Neural progenitor cell (in vitro differentiated cells): Measurements from ENCODE around the gene GASK1B. TPM values are rescaled to one million over a fixed set of nuclear protein-coding genes. Genes with fewer than 3 reads are reported as not detected.

Experiments
- DNase-seq: peaks from one replicate; pipeline ENCODE4 v3.0.0-alpha.2; 2016; ENCODE audit warnings: low spot score
- H2AFZ ChIP-seq: fragments of 200-600 bp; sonication (generic); replicated peaks from 2 replicates; pipeline ENCODE4 v1.6.1; 2016; ENCODE audit warnings: antibody characterized with exemption
- H3F3A ChIP-seq: fragments of 200-600 bp; sonication (generic); 2 replicates; pipeline ENCODE4 v1.6.1; 2016; ENCODE audit warnings: antibody characterized with exemption, low read depth
- H3K27ac ChIP-seq: fragments of 200-600 bp; sonication (generic); 2 replicates; pipeline ENCODE4 v1.5.1; 2016; ENCODE audit warnings: mild to moderate bottlenecking
- H3K27me3 ChIP-seq: fragments of 200-600 bp; sonication (generic); 2 replicates; pipeline ENCODE4 v1.6.1; 2016; ENCODE audit warnings: mild to moderate bottlenecking, moderate library complexity
- H3K36me3 ChIP-seq: fragments of 200-600 bp; sonication (generic); 2 replicates; pipeline ENCODE4 v1.5.1; 2016
- H3K4me1 ChIP-seq: fragments of 200-600 bp; sonication (generic); 2 replicates; pipeline ENCODE4 v1.6.1; 2016; ENCODE audit warnings: mixed run types
- H3K4me2 ChIP-seq: fragments of 200-600 bp; sonication (generic); 2 replicates; pipeline ENCODE4 v1.6.1; 2016
- H3K4me3 ChIP-seq: fragments of 200-600 bp; sonication (generic); 2 replicates; pipeline ENCODE4 v1.5.1; 2016
- H3K79me2 ChIP-seq: fragments of 200-600 bp; sonication (generic); 2 replicates; pipeline ENCODE4 v1.6.1; 2016; ENCODE audit warnings: low read depth
- H3K9ac ChIP-seq: fragments of 200-600 bp; sonication (generic); 2 replicates; pipeline ENCODE4 v1.6.1; 2016
- H3K9me3 ChIP-seq: fragments of 200-600 bp; sonication (generic); 2 replicates; pipeline ENCODE4 v1.5.1; 2016; ENCODE audit warnings: low read depth
- H4K20me1 ChIP-seq: fragments of 200-600 bp; sonication (generic); 2 replicates; pipeline ENCODE4 v1.6.1; 2016; ENCODE audit warnings: low read depth
- H3K27ac Mint-ChIP-seq: 3 replicates; pipeline ENCODE4 v1.8.0; 2021; ENCODE audit warnings: mixed read lengths
- H3K27me3 Mint-ChIP-seq: 2 replicates; pipeline ENCODE4 v1.8.0; 2022; ENCODE audit warnings: low read depth, mild to moderate bottlenecking, inconsistent platforms, moderate library complexity, mixed read lengths; ENCODE audit not compliant: insufficient read depth
- H3K36me3 Mint-ChIP-seq: 3 replicates; pipeline ENCODE4 v1.8.0; 2021; ENCODE audit warnings: mixed read lengths
- H3K4me1 Mint-ChIP-seq: 3 replicates; pipeline ENCODE4 v1.8.0; 2021; ENCODE audit warnings: mixed read lengths
- H3K4me3 Mint-ChIP-seq: 3 replicates; pipeline ENCODE4 v1.8.0; 2021; ENCODE audit warnings: mild to moderate bottlenecking, moderate library complexity, mixed read lengths
- H3K9me3 Mint-ChIP-seq: 3 replicates; pipeline ENCODE4 v1.8.0; 2020; ENCODE audit warnings: mixed read lengths
- CTCF ChIP-seq: fragments of 200-600 bp; sonication (generic); IDR thresholded peaks from 2 replicates; pipeline ENCODE4 v1.5.1; 2017; ENCODE audit warnings: antibody characterized with exemption, mild to moderate bottlenecking
- EZH2 ChIP-seq: fragments of 200-600 bp; sonication (generic); IDR thresholded peaks from 2 replicates; pipeline ENCODE4 v1.6.1; 2017; ENCODE audit warnings: antibody characterized with exemption, mild to moderate bottlenecking, moderate library complexity
- EZH2phosphoT487 ChIP-seq: fragments of 200-600 bp; sonication (generic); IDR thresholded peaks from 2 replicates; pipeline ENCODE4 v1.6.1; 2017; ENCODE audit warnings: antibody characterized with exemption
- total RNA-seq: library from RNA; depleted of rRNA; stranded (reverse); fragments of >200 nt; gene quantifications from 2 replicates; pipeline ENCODE4 v1.2.3, GENCODE V29; 2015; ENCODE audit warnings: low replicate concordance

The GASK1B gene
- total RNA-seq, 1 donor from 2014 or later = not detected

GRCh38 chr4:158163941-158164767, 8.7 kb downstream of the GASK1B start:
- Histone ChIP-seq H3K36me3 (no peaks in the 10 kb centered on the region), H4K20me1 (no peaks in the 10 kb centered on the region), H3K4me3 (no peak overlapping the region), H3K9me3 (no peaks in the 10 kb centered on the region), H3K27me3 (no peaks in the 10 kb centered on the region), H3K27ac (no peak overlapping the region), H3K4me1 (no peaks in the 10 kb centered on the region), H3F3A (no peaks in the 10 kb centered on the region), H3K79me2 (no peaks in the 10 kb centered on the region), H3K9ac (no peak overlapping the region), H3K4me2 (no peak overlapping the region), H2AFZ (no peak overlapping the region)
- no peak for DNase-seq
- Mint-ChIP-seq H3K27ac (no peak overlapping the region), H3K27me3 (peaks cover 4% of the 10 kb centered on the region), H3K9me3 (peaks cover 2% of the 10 kb centered on the region), H3K4me3 (no peak overlapping the region), H3K36me3 (no peaks in the 10 kb centered on the region), H3K4me1 (peaks cover 13% of the 10 kb centered on the region)
- TF ChIP-seq EZH2phosphoT487 (no peak), EZH2 (no peak), CTCF (no peak)

- H3K9ac ChIP-seq = no peak overlapping the region
- H4K20me1 ChIP-seq = no peaks in the 10 kb centered on the region
- Mint-ChIP-seq H3K9me3 (peaks cover 2% of the 10 kb centered on the region), H3K36me3 (no peaks in the 10 kb centered on the region), H3K27ac (no peak overlapping the region), H3K27me3 (peaks cover 4% of the 10 kb centered on the region), H3K4me3 (no peak overlapping the region), H3K4me1 (peaks cover 13% of the 10 kb centered on the region)
- no peak overlapping the region for H3K27ac ChIP-seq
- no peak overlapping the region for H2AFZ ChIP-seq
- no peak overlapping the region for H3K4me2 ChIP-seq
- H3K36me3 ChIP-seq = no peaks in the 10 kb centered on the region
- no peaks in the 10 kb centered on the region for H3K4me1 ChIP-seq
- no peaks in the 10 kb centered on the region for H3K27me3 ChIP-seq
- no peak for DNase-seq
- no peak overlapping the region for H3K4me3 ChIP-seq
- TF ChIP-seq CTCF = no peak
- no peak for TF ChIP-seq EZH2phosphoT487
- no peak for TF ChIP-seq EZH2
- no peaks in the 10 kb centered on the region for H3K79me2 ChIP-seq
- H3K9me3 ChIP-seq = no peaks in the 10 kb centered on the region
- H3F3A ChIP-seq = no peaks in the 10 kb centered on the region
Measured at GRCh38 chr4:158162631-158163030, 10.2 kb downstream of the GASK1B start.

- DNase-seq = peak; percentile 17
- H3K79me2 ChIP-seq = no peaks in the 10 kb centered on the region
- no peaks in the 10 kb centered on the region for H4K20me1 ChIP-seq
- H3K36me3 ChIP-seq = no peaks in the 10 kb centered on the region
- H2AFZ ChIP-seq = no peak overlapping the region
- H3K4me1 ChIP-seq = no peaks in the 10 kb centered on the region
- H3K4me3 ChIP-seq = no peak overlapping the region
- H3K36me3 Mint-ChIP-seq = no peaks in the 10 kb centered on the region
- no peak overlapping the region for H3K4me3 Mint-ChIP-seq
- H3K9me3 Mint-ChIP-seq = peaks cover 2% of the 10 kb centered on the region
- no peaks in the 10 kb centered on the region for H3K9me3 ChIP-seq
- no peak for TF ChIP-seq CTCF
- no peak overlapping the region for H3K27ac ChIP-seq
- no peaks in the 10 kb centered on the region for H3K27me3 ChIP-seq
- peaks cover 4% of the 10 kb centered on the region for H3K27me3 Mint-ChIP-seq
- no peaks in the 10 kb centered on the region for H3F3A ChIP-seq
- no peak overlapping the region for H3K9ac ChIP-seq
- peaks cover 13% of the 10 kb centered on the region for H3K4me1 Mint-ChIP-seq
- H3K27ac Mint-ChIP-seq = no peak overlapping the region
- H3K4me2 ChIP-seq = no peak overlapping the region
Measured at GRCh38 chr4:158161551-158162354, 11.1 kb downstream of the GASK1B start.
